HEK293 (cell line): Measurements from ENCODE around the gene RILP.
A peak's percentile ranks its signal among the peaks of the same experiment; 100 is the strongest.

Source experiments
- CTCF ChIA-PET: fragments of 350-600 bp; formaldehyde crosslinking; extraction: SDS; loops from one replicate; lab custom pipeline; 2021; ENCODE audit warnings: antibody characterized with exemption; lab: Yijun Ruan, JAX
- POLR2A ChIA-PET: fragments of 300-600 bp; formaldehyde crosslinking; extraction: SDS; loops from one replicate; lab custom pipeline; 2020; ENCODE audit warnings: antibody characterized with exemption, inconsistent platforms; lab: Yijun Ruan, JAX
- H3K27ac ChIP-seq: fragments of 200-500 bp; sonication (Bioruptor generic); 2 replicates; pipeline ENCODE4 v1.5.1; 2014; ENCODE audit warnings: low read depth, low read length, control low read depth, inconsistent platforms; ENCODE audit errors: extremely low read depth
- H3K36me3 ChIP-seq, 2 experiments: fragments of 200-500 bp in 1 of 2; sonication (Bioruptor generic) in 1 of 2; 1 replicate in 1 of 2; 2 replicates in 1 of 2; pipeline ENCODE4 v1.5.1; 2014 to 2017; ENCODE audit warnings: inconsistent platforms in 2 of 2, low read length in 2 of 2; ENCODE audit not compliant: control insufficient read depth in 2 of 2, insufficient read depth in 1 of 2
- H3K4me1 ChIP-seq: fragments of 200-500 bp; sonication (Bioruptor generic); 2 replicates; pipeline ENCODE4 v1.5.1; 2014; ENCODE audit warnings: mild to moderate bottlenecking, low read length, inconsistent platforms; ENCODE audit not compliant: control insufficient read depth, insufficient read depth
- H3K4me3 ChIP-seq: 2 replicates; pipeline ENCODE4 v1.5.1; 2011; ENCODE audit warnings: low read depth, mild to moderate bottlenecking, control low read depth, low read length, moderate library complexity
- H3K9me3 ChIP-seq: fragments of 200-500 bp; sonication (Bioruptor generic); 2 replicates; pipeline ENCODE4 v1.5.1; 2014; ENCODE audit warnings: low read depth, low read length, inconsistent platforms; ENCODE audit not compliant: control insufficient read depth, insufficient read depth
- GLIS1 ChIP-seq: fragments of 450-650 bp; formaldehyde crosslinking; IDR thresholded peaks from 2 replicates; pipeline ENCODE4 v1.5.1; 2016; ENCODE audit warnings: missing biosample characterization, missing genetic modification characterization
- GLIS2 ChIP-seq: fragments of 450-650 bp; formaldehyde crosslinking; IDR thresholded peaks from 2 replicates; pipeline ENCODE4 v1.5.1; 2016; ENCODE audit warnings: missing biosample characterization, missing genetic modification characterization
- PRDM1 ChIP-seq: fragments of 450-650 bp; formaldehyde crosslinking; IDR thresholded peaks from 2 replicates; pipeline ENCODE4; 2016; ENCODE audit warnings: missing biosample characterization, missing genetic modification characterization
- SCRT1 ChIP-seq: fragments of 450-650 bp; formaldehyde crosslinking; IDR thresholded peaks from 2 replicates; pipeline ENCODE4 v1.5.1; 2016; ENCODE audit warnings: missing biosample characterization, missing genetic modification characterization, borderline replicate concordance
- ZIC2 ChIP-seq: fragments of 450-650 bp; formaldehyde crosslinking; IDR thresholded peaks from 2 replicates; pipeline ENCODE4 v1.5.1; 2016; ENCODE audit warnings: missing biosample characterization, missing genetic modification characterization
- ZNF112 ChIP-seq: fragments of 450-650 bp; formaldehyde crosslinking; IDR thresholded peaks from 2 replicates; pipeline ENCODE4 v1.5.0; 2017; ENCODE audit warnings: missing biosample characterization, missing genetic modification characterization
- ZNF138 ChIP-seq: fragments of 450-650 bp; formaldehyde crosslinking; IDR thresholded peaks from 2 replicates; pipeline ENCODE4 v1.5.1; 2016; ENCODE audit warnings: missing biosample characterization, missing genetic modification characterization, borderline replicate concordance
- ZNF157 ChIP-seq: fragments of 450-650 bp; formaldehyde crosslinking; IDR thresholded peaks from 2 replicates; pipeline ENCODE4 v1.5.1; 2016; ENCODE audit warnings: missing biosample characterization, missing genetic modification characterization
- ZNF16 ChIP-seq: fragments of 450-650 bp; formaldehyde crosslinking; IDR thresholded peaks from 2 replicates; pipeline ENCODE4 v1.5.1; 2016; ENCODE audit warnings: low read depth, missing biosample characterization, missing genetic modification characterization
- ZNF19 ChIP-seq: fragments of 450-650 bp; formaldehyde crosslinking; IDR thresholded peaks from 2 replicates; pipeline ENCODE4; 2016; ENCODE audit warnings: missing biosample characterization, missing genetic modification characterization, low read depth
- ZNF239 ChIP-seq: fragments of 450-650 bp; formaldehyde crosslinking; IDR thresholded peaks from 2 replicates; pipeline ENCODE4 v1.5.1; 2016; ENCODE audit warnings: missing biosample characterization, missing genetic modification characterization
- ZNF366 ChIP-seq: fragments of 450-650 bp; formaldehyde crosslinking; conservative IDR thresholded peaks from 2 replicates; pipeline ENCODE4 v1.5.1; 2016; ENCODE audit warnings: missing biosample characterization, missing genetic modification characterization
- ZNF416 ChIP-seq: fragments of 450-650 bp; formaldehyde crosslinking; IDR thresholded peaks from 2 replicates; pipeline ENCODE4 v1.5.1; 2016; ENCODE audit warnings: missing biosample characterization, missing genetic modification characterization
- ZNF426 ChIP-seq: fragments of 450-650 bp; formaldehyde crosslinking; IDR thresholded peaks from 2 replicates; pipeline ENCODE4 v1.5.1; 2017; ENCODE audit warnings: missing biosample characterization, missing genetic modification characterization, mild to moderate bottlenecking, inconsistent platforms, moderate library complexity
- ZNF544 ChIP-seq: fragments of 450-650 bp; formaldehyde crosslinking; IDR thresholded peaks from 2 replicates; pipeline ENCODE4 v1.5.0; 2017; ENCODE audit warnings: missing biosample characterization, missing genetic modification characterization
- ZNF555 ChIP-seq: fragments of 450-650 bp; formaldehyde crosslinking; conservative IDR thresholded peaks from 2 replicates; pipeline ENCODE4 v1.5.1; 2017; ENCODE audit warnings: missing biosample characterization, mild to moderate bottlenecking, missing genetic modification characterization, inconsistent platforms
- ZNF560 ChIP-seq: fragments of 450-650 bp; formaldehyde crosslinking; IDR thresholded peaks from 2 replicates; pipeline ENCODE4 v1.5.1; 2017; ENCODE audit warnings: missing biosample characterization, missing genetic modification characterization, borderline replicate concordance
- ZNF626 ChIP-seq: fragments of 450-650 bp; sonication (Bioruptor Pico); formaldehyde crosslinking; IDR thresholded peaks from 2 replicates; pipeline ENCODE4 v1.5.1; 2018; ENCODE audit warnings: missing biosample characterization, missing genetic modification characterization, inconsistent platforms
- ZNF654 ChIP-seq: fragments of 450-650 bp; formaldehyde crosslinking; IDR thresholded peaks from 2 replicates; pipeline ENCODE4 v1.5.1; 2016; ENCODE audit warnings: low read depth, missing biosample characterization, missing genetic modification characterization
- ZNF701 ChIP-seq: fragments of 450-650 bp; formaldehyde crosslinking; IDR thresholded peaks from 2 replicates; pipeline ENCODE4 v1.5.1; 2016; ENCODE audit warnings: missing biosample characterization, missing genetic modification characterization
- ZSCAN23 ChIP-seq: fragments of 450-650 bp; formaldehyde crosslinking; IDR thresholded peaks from 2 replicates; pipeline ENCODE4 v1.5.1; 2016; ENCODE audit warnings: missing biosample characterization, missing genetic modification characterization
- ZXDB ChIP-seq: fragments of 450-650 bp; formaldehyde crosslinking; IDR thresholded peaks from 2 replicates; pipeline ENCODE4 v1.5.1; 2016; ENCODE audit warnings: missing biosample characterization, missing genetic modification characterization
- TF ChIP-seq, protein P1 (sequence below): fragments of 450-650 bp; formaldehyde crosslinking; IDR thresholded peaks from 2 replicates; pipeline ENCODE4 v1.5.1; 2016; ENCODE audit warnings: missing biosample characterization, missing genetic modification characterization
- TF ChIP-seq, protein P2 (sequence below): fragments of 450-650 bp; formaldehyde crosslinking; IDR thresholded peaks from 2 replicates; pipeline ENCODE4 v1.5.1; 2016; ENCODE audit warnings: missing biosample characterization, missing genetic modification characterization
- TF ChIP-seq, protein P3 (sequence below): fragments of 450-650 bp; formaldehyde crosslinking; conservative IDR thresholded peaks from 2 replicates; pipeline ENCODE4 v1.5.1; 2016; ENCODE audit warnings: low read depth, missing biosample characterization, missing genetic modification characterization

The RILP gene

DNA sequence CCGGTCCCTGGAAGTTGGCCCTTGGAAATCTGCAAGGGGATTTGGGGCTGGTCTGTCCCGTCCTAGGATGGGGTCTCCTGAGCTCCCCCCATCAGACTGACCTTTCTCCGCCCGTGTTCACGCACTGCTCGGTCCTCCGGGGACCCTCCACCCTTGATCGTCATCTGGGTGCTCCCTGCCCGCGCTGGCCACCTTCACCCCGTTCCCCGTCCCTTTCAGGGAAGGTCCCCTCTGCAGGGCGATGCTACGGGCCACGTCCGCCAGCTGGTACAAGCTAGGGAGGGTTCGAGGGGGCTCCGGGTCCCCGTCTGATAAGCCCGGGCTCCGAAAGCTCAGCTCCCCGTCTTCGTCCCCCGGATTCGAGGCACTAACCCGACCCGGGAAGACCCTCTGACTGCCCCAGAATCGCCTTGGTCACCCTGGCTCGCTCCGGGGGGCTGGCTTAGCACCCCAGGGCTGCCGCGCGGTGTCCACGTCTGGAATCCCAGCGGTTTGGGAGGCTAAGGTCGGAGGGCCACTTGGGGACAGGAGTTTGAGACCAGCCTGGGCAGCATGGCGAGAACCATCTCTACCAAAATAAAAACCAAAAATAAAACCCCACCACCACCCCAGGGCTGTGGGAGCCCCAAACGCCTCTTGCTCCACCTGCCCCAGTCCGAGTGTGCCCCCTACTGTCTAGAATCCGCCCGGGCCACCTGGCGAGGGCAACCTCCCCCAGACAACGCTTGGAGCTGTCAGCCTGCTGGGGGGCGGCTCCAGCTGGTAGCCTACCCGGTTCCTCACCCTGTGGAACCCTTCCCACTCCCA lies 20.0 kb downstream of the RILP start (continued):
- peak; percentile 91 for TF ChIP-seq ZNF654 (tag by site-specific recombination)

DNA sequence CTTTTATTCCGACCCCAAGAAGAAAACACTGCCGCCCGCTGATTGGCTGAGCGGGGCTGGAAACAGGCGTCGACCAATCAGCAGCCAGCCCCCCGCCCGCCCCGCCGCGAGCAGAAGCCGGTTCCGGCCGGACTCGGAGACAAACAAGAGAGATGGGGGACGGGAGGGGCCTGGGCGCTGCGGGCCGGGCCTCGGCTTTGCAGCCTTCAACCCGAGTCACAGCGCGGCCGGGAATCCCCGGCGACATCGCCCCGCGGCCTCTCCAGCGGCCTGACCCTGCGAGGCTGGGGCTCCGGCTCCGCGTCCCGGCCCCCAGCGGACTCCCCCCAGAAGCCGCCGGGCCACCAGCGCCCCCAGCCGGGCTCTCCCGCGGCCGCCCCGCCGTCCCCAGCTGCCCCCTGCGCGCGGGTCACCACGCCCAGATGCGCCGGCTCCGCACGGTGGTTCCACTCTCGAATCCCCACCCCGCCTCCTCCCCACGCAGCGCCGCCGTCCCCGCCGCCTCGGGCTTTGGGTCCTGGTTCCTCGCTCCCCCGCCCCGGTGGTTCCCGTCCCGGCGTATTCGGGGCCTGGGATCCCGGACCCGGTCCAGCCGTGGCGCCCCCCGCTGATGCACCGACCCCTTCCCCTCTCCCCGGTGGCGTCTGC lies 20.7 kb downstream of the RILP start:
- peak overlapping the region; percentile 66 for H3K4me3 ChIP-seq
- H3K27ac ChIP-seq: peak overlapping the region; percentile 84; the same call in 1 of the 2 replicates
- no peaks in the 10 kb centered on the region for H3K36me3 ChIP-seq
- no peaks in the 10 kb centered on the region for H3K9me3 ChIP-seq
- H3K4me1 ChIP-seq: no peaks in the 10 kb centered on the region; the same call in 1 of the 2 replicates
- ChIA-PET CTCF (interaction anchor here (0.6 to 2.8 kb wide), 22 partner anchors 8 to 628 kb away, joined by 3 to 44 read pairs (median 4); partner anchors contain the start of genes INPP5K, RILP and SCARF1), POLR2A (interaction anchor here (0.5 to 3.2 kb wide), 11 partner anchors 12 to 369 kb away, joined by 3 to 20 read pairs (median 4); partner anchors contain the start of genes INPP5K and RILP)
- no peak for TF ChIP-seq ZNF560 (tag by site-specific recombination)
- TF ChIP-seq ZNF112 (tag by site-specific recombination): no peak
- TF ChIP-seq ZNF426 (tag by site-specific recombination): no peak
- TF ChIP-seq, protein P1, sequence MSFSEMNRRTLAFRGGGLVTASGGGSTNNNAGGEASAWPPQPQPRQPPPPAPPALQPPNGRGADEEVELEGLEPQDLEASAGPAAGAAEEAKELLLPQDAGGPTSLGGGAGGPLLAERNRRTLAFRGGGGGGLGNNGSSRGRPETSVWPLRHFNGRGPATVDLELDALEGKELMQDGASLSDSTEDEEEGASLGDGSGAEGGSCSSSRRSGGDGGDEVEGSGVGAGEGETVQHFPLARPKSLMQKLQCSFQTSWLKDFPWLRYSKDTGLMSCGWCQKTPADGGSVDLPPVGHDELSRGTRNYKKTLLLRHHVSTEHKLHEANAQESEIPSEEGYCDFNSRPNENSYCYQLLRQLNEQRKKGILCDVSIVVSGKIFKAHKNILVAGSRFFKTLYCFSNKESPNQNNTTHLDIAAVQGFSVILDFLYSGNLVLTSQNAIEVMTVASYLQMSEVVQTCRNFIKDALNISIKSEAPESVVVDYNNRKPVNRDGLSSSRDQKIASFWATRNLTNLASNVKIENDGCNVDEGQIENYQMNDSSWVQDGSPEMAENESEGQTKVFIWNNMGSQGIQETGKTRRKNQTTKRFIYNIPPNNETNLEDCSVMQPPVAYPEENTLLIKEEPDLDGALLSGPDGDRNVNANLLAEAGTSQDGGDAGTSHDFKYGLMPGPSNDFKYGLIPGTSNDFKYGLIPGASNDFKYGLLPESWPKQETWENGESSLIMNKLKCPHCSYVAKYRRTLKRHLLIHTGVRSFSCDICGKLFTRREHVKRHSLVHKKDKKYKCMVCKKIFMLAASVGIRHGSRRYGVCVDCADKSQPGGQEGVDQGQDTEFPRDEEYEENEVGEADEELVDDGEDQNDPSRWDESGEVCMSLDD (tag by site-specific recombination): no peak; the same call in 1 of the 2 replicates
- TF ChIP-seq PRDM1 (tag by site-specific recombination): no peak
- TF ChIP-seq ZNF16 (tag by site-specific recombination): no peak
- no peak for TF ChIP-seq ZNF239
- TF ChIP-seq ZIC2 (tag by site-specific recombination): no peak
- no peak; the same call in 1 of the 2 replicates for TF ChIP-seq ZNF366 (tag by site-specific recombination)
- peak; percentile 76 for TF ChIP-seq GLIS1 (tag by site-specific recombination)
- TF ChIP-seq ZNF555 (tag by site-specific recombination): no peak
- TF ChIP-seq, protein P2, sequence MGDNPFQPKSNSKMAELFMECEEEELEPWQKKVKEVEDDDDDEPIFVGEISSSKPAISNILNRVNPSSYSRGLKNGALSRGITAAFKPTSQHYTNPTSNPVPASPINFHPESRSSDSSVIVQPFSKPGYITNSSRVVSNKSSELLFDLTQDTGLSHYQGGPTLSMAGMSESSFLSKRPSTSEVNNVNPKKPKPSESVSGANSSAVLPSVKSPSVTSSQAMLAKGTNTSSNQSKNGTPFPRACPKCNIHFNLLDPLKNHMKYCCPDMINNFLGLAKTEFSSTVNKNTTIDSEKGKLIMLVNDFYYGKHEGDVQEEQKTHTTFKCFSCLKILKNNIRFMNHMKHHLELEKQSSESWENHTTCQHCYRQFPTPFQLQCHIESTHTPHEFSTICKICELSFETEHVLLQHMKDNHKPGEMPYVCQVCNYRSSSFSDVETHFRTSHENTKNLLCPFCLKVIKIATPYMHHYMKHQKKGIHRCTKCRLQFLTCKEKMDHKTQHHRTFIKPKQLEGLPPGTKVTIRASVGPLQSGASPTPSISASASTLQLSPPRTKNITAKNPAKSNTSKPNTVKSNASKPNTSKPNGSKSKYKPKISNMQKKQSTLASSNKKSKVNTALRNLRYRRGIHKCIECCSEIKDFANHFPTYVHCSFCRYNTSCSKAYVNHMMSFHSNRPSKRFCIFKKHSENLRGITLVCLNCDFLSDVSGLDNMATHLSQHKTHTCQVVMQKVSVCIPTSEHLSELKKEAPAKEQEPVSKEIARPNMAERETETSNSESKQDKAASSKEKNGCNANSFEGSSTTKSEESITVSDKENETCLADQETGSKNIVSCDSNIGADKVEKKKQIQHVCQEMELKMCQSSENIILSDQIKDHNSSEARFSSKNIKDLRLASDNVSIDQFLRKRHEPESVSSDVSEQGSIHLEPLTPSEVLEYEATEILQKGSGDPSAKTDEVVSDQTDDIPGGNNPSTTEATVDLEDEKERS (tag by site-specific recombination): no peak
- TF ChIP-seq ZNF19 (tag by site-specific recombination): no peak
- peak; percentile 58; the same call in 1 of the 2 replicates for TF ChIP-seq GLIS2
- TF ChIP-seq ZNF416 (tag by site-specific recombination): no peak
- TF ChIP-seq ZNF701: no peak
- TF ChIP-seq, protein P3, sequence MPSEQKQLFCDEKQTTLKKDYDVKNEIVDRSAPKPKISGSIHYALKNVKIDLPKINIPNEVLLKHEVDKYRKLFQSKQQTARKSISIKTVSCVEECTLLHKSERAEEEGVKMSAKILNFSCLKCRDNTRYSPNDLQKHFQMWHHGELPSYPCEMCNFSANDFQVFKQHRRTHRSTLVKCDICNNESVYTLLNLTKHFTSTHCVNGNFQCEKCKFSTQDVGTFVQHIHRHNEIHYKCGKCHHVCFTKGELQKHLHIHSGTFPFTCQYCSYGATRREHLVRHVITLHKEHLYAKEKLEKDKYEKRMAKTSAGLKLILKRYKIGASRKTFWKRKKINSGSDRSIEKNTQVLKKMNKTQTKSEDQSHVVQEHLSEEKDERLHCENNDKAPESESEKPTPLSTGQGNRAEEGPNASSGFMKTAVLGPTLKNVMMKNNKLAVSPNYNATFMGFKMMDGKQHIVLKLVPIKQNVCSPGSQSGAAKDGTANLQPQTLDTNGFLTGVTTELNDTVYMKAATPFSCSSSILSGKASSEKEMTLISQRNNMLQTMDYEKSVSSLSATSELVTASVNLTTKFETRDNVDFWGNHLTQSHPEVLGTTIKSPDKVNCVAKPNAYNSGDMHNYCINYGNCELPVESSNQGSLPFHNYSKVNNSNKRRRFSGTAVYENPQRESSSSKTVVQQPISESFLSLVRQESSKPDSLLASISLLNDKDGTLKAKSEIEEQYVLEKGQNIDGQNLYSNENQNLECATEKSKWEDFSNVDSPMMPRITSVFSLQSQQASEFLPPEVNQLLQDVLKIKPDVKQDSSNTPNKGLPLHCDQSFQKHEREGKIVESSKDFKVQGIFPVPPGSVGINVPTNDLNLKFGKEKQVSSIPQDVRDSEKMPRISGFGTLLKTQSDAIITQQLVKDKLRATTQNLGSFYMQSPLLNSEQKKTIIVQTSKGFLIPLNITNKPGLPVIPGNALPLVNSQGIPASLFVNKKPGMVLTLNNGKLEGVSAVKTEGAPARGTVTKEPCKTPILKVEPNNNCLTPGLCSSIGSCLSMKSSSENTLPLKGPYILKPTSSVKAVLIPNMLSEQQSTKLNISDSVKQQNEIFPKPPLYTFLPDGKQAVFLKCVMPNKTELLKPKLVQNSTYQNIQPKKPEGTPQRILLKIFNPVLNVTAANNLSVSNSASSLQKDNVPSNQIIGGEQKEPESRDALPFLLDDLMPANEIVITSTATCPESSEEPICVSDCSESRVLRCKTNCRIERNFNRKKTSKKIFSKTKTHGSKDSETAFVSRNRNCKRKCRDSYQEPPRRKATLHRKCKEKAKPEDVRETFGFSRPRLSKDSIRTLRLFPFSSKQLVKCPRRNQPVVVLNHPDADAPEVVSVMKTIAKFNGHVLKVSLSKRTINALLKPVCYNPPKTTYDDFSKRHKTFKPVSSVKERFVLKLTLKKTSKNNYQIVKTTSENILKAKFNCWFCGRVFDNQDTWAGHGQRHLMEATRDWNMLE: no peak
- no peak for TF ChIP-seq ZNF157 (tag by site-specific recombination)
- no peak for TF ChIP-seq ZSCAN23
- TF ChIP-seq ZNF626 (tag by site-specific recombination): no peak
- no peak for TF ChIP-seq ZXDB (tag by site-specific recombination)
- no peak for TF ChIP-seq SCRT1
- no peak for TF ChIP-seq ZNF138 (tag by site-specific recombination)
- TF ChIP-seq ZNF544 (tag by site-specific recombination): no peak
